ENCODE results near the gene SLCO2B1.

GRCh38 chr11:75191330-75191717, 40.4 kb downstream of the SLCO2B1 start:
- TF ChIP-seq POLR2A (IDR thresholded peaks at IDR 0.05) (no peak), CTCF (IDR thresholded peaks at IDR 0.05) (no peak)

Data from tibial nerve (tissue), 3 donors.